Breast epithelium (tissue), 3 donors: ENCODE measurements around the gene PIRT.

Experiments
- CTCF ChIP-seq, 3 donors: fragments of 450-650 bp; IDR thresholded peaks; one replicate each; pipeline ENCODE4 v1.5.1; 2016 to 2017; ENCODE audit warnings: antibody characterized with exemption in 3 of 3, mild to moderate bottlenecking in 3 of 3, moderate library complexity in 3 of 3
- POLR2A ChIP-seq: fragments of 450-650 bp; IDR thresholded peaks from one replicate; pipeline ENCODE4 v1.6.1; 2016; ENCODE audit warnings: antibody characterized with exemption, mild to moderate bottlenecking, moderate library complexity
- POLR2AphosphoS5 ChIP-seq, 3 donors: sonication (generic); formaldehyde crosslinking; IDR thresholded peaks; one replicate each; pipeline ENCODE4 v1.6.1; 2017; ENCODE audit warnings: antibody characterized with exemption in 3 of 3

DNA sequence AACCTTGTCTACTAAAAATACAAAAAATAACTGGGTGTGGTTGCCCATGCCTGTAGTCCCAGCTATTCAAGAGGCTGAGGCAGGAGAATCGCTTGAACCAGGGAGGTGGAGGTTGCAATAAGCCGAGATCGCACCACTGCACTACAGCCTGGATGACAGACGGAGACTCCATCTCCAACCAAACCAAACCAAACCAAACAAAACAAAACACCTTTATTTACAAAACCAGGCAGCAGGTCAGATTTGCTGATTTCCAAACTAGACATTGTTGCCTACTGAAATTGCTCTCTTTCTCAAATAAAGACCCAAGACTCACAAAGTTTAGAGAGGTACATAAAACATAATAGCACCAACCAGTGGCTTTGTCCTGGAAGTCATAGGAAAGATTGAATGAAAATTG, 28.3 kb downstream of the PIRT start:
- no peak for TF ChIP-seq CTCF (IDR thresholded peaks at IDR 0.05)
- TF ChIP-seq POLR2A: no peak
- TF ChIP-seq POLR2AphosphoS5 (IDR thresholded peaks at IDR 0.05): no peak
